Epithelial cell of alveolus of lung (primary cell): ENCODE data around the gene AMOTL2. TPM values are rescaled to one million over a fixed set of nuclear protein-coding genes. Genes with fewer than 3 reads are reported as not detected.

Source experiments
- total RNA-seq: library from RNA; depleted of rRNA; stranded (reverse); fragments of >200 nt; gene quantifications from 2 replicates; pipeline ENCODE4 v1.2.1, GENCODE V29; 2015

AMOTL2 gene
- 49.0 and 80.5 TPM in 2 replicates for total RNA-seq

GRCh38 chr3:134374105-134374790, at the start of gene AMOTL2:
Gene AMOTL2, minus strand, starts transcription at chr3:134374447. Its CDS starts 3,014 bp downstream, at chr3:134371433.

Other genes with a start within 250 kb of the AMOTL2 start
- 45.4 and 60.2 TPM in 2 replicates for gene RYK, start 123.6 kb downstream of the AMOTL2 start, total RNA-seq
- gene ANAPC13, start 111.5 kb upstream of the AMOTL2 start, total RNA-seq = 54.6 and 62.2 TPM in 2 replicates
- gene CEP63, start 111.6 kb upstream of the AMOTL2 start, total RNA-seq = 6.3 and 25.9 TPM in 2 replicates